HepG2 (cell line): ENCODE data around the gene CLEC2B. TPM values are rescaled to one million over a fixed set of nuclear protein-coding genes. Genes with fewer than 3 reads are reported as not detected.

Experiments used
- ATAC-seq: fragments of 200-7000 bp; cut with Tn5 transposase; 3 replicates; pipeline ENCODE4 v1.9.1; 2020; ENCODE audit warnings: mild to moderate bottlenecking, moderate library complexity
- BruUV-seq: library from RNA; stranded (reverse); fragments of 400-500 nt; replicated peaks from 2 replicates; lab custom pipeline; 2021; lab: Mats Ljungman, UMichigan
- CTCF ChIA-PET: fragments of 300-600 bp; formaldehyde crosslinking; extraction: SDS; loops from one replicate; lab custom pipeline; 2021; ENCODE audit warnings: low total read pairs, inconsistent platforms, low intra/inter-chr PET ratio; lab: Yijun Ruan, JAX
- POLR2A ChIA-PET: fragments of 350-600 bp; sonication (Branson Sonifier 250); formaldehyde crosslinking; loops from one replicate; lab custom pipeline; 2020; ENCODE audit warnings: antibody characterized with exemption, inconsistent platforms; lab: Yijun Ruan, JAX
- DNase-seq: peaks from one replicate; pipeline ENCODE4 v3.0.0-alpha.2; 2015; ENCODE audit warnings: low spot score
- FAIRE-seq: peaks from 3 replicates; lab custom pipeline; 2011; peaks lifted over from hg19 to GRCh38; lab: Jason Lieb, UNC
- H2AFZ ChIP-seq: one replicate; pipeline ENCODE4 v1.6.1; 2011; ENCODE audit warnings: low read length, inconsistent platforms
- H3K27ac ChIP-seq: fragments of 300-600 bp; 3 replicates; pipeline ENCODE4 v1.8.0; 2011; ENCODE audit warnings: mixed run types, mild to moderate bottlenecking, mixed read lengths, low read length, inconsistent platforms; ENCODE audit not compliant: insufficient read depth; ENCODE audit errors: extremely low read length
- H3K27me3 ChIP-seq, 2 experiments: fragments of 200-600 bp in 1 of 2; 2 replicates in 1 of 2; 3 replicates in 1 of 2; pipeline versions ENCODE4 v1.6.0 to v1.8.0; 2011; ENCODE audit warnings: low read length in 2 of 2, mild to moderate bottlenecking in 2 of 2, moderate library complexity in 2 of 2, inconsistent platforms in 1 of 2; ENCODE audit not compliant: insufficient read depth in 2 of 2, control insufficient read depth in 1 of 2
- H3K36me3 ChIP-seq, 2 experiments: fragments of 200-600 bp in 1 of 2; replicated peaks in 1 of 2; 2 replicates in 1 of 2; 3 replicates in 1 of 2; pipeline versions ENCODE4 v1.5.1 to v1.8.0; 2011; ENCODE audit warnings: low read length in 2 of 2, inconsistent platforms in 1 of 2; ENCODE audit not compliant: insufficient read depth in 2 of 2, control insufficient read depth in 1 of 2
- H3K4me1 ChIP-seq: 2 replicates; pipeline ENCODE4 v1.5.1; 2012; ENCODE audit warnings: low read length, inconsistent platforms; ENCODE audit not compliant: insufficient read depth
- H3K4me2 ChIP-seq: 2 replicates; pipeline ENCODE4 v1.6.0; 2011; ENCODE audit warnings: low read depth, low read length, inconsistent platforms
- H3K4me3 ChIP-seq, 3 experiments: fragments of 200-600 bp in 1 of 3; sonication (generic), shearing (Covaris generic) in 1 of 3; replicated peaks in 1 of 3; 2 replicates each; pipeline ENCODE4 v1.5.1; 2011 to 2016; ENCODE audit warnings: low read length in 3 of 3, inconsistent platforms in 2 of 3, low read depth in 2 of 3, mild to moderate bottlenecking in 2 of 3, control low read depth in 1 of 3, mixed read lengths in 1 of 3; ENCODE audit not compliant: insufficient read depth in 1 of 3
- H3K79me2 ChIP-seq: one replicate; pipeline ENCODE4 v1.6.1; 2011; ENCODE audit warnings: low read length, inconsistent platforms; ENCODE audit not compliant: insufficient read depth
- H3K9ac ChIP-seq: 2 replicates; pipeline ENCODE4 v1.6.0; 2011; ENCODE audit warnings: mild to moderate bottlenecking, low read depth, low read length, inconsistent platforms; ENCODE audit not compliant: insufficient read depth
- H3K9me3 ChIP-seq: 2 replicates; pipeline ENCODE4 v1.5.1; 2012; ENCODE audit warnings: mild to moderate bottlenecking, low read length
- H4K20me1 ChIP-seq: 2 replicates; pipeline ENCODE4 v1.6.0; 2011; ENCODE audit warnings: inconsistent platforms, mild to moderate bottlenecking, low read length, moderate library complexity; ENCODE audit not compliant: insufficient read depth
- BCL3 ChIP-seq: sonication (generic); formaldehyde crosslinking; IDR thresholded peaks from 2 replicates; pipeline ENCODE4 v1.5.1; 2020; ENCODE audit warnings: mild to moderate bottlenecking, missing genetic modification reagents, moderate library complexity
- CENPT ChIP-seq: sonication (generic); formaldehyde crosslinking; IDR thresholded peaks from 2 replicates; pipeline ENCODE4 v1.8.0; 2022; ENCODE audit warnings: low read depth, mild to moderate bottlenecking, moderate library complexity, missing genetic modification reagents
- GABPA ChIP-seq, 2 experiments: IDR thresholded peaks; 2 replicates each; pipeline ENCODE4 v1.6.1; 2011 to 2016; ENCODE audit warnings: low read depth in 2 of 2, low read length in 1 of 2, missing biosample characterization in 1 of 2, missing genetic modification characterization in 1 of 2
- KMT2A ChIP-seq: sonication (generic); formaldehyde crosslinking; IDR thresholded peaks from 2 replicates; pipeline ENCODE4 v1.4.0; 2020; ENCODE audit warnings: missing genetic modification reagents
- MAFF ChIP-seq: IDR thresholded peaks from 2 replicates; pipeline ENCODE4 v1.6.1; 2011; ENCODE audit warnings: low read depth, low read length, improper control_type of control experiment
- MAFK ChIP-seq, 2 experiments: IDR thresholded peaks in 1 of 2; conservative IDR thresholded peaks in 1 of 2; 2 replicates each; pipeline ENCODE4 v1.6.1; 2011; ENCODE audit warnings: improper control_type of control experiment in 2 of 2, low read length in 2 of 2
- PHF21A ChIP-seq: sonication (generic); formaldehyde crosslinking; IDR thresholded peaks from 2 replicates; pipeline ENCODE4 v1.5.0; 2020; ENCODE audit warnings: mild to moderate bottlenecking, missing genetic modification reagents
- RFXANK ChIP-seq: IDR thresholded peaks from 2 replicates; pipeline ENCODE4 v1.6.1; 2016
- TAF15 ChIP-seq: fragments of 200-400 bp; formaldehyde crosslinking; IDR thresholded peaks from one replicate; pipeline ENCODE4 v1.6.1; 2018; ENCODE audit warnings: mild to moderate bottlenecking, low read depth, low read length; ENCODE audit not compliant: poor library complexity, severe bottlenecking
- ZNF136 ChIP-seq: sonication (generic); formaldehyde crosslinking; IDR thresholded peaks from 2 replicates; pipeline ENCODE4 v1.8.1; 2022; ENCODE audit warnings: low read depth, mild to moderate bottlenecking, moderate library complexity, missing genetic modification reagents
- ZNF205 ChIP-seq: IDR thresholded peaks from 2 replicates; pipeline ENCODE4 v1.6.1; 2018; ENCODE audit warnings: missing biosample characterization, missing genetic modification reagents
- ZNF232 ChIP-seq: sonication (generic); formaldehyde crosslinking; IDR thresholded peaks from 2 replicates; pipeline ENCODE4 v1.4.0; 2020; ENCODE audit warnings: missing genetic modification reagents, borderline replicate concordance
- ZNF326 ChIP-seq: sonication (generic); formaldehyde crosslinking; IDR thresholded peaks from 2 replicates; pipeline ENCODE4 v1.4.0; 2020; ENCODE audit warnings: missing genetic modification reagents, borderline replicate concordance
- ZNF451 ChIP-seq: sonication (generic); formaldehyde crosslinking; IDR thresholded peaks from 2 replicates; pipeline ENCODE4 v1.5.0; 2020; ENCODE audit warnings: mild to moderate bottlenecking, missing genetic modification reagents
- ZNF550 ChIP-seq: sonication (generic); formaldehyde crosslinking; IDR thresholded peaks from 2 replicates; pipeline ENCODE4 v1.4.0; 2020; ENCODE audit warnings: mild to moderate bottlenecking, missing genetic modification reagents, borderline replicate concordance
- ZNF780A ChIP-seq: sonication (generic); formaldehyde crosslinking; IDR thresholded peaks from 2 replicates; pipeline ENCODE4 v1.8.0; 2022; ENCODE audit warnings: mild to moderate bottlenecking, missing genetic modification reagents, moderate library complexity
- WGBS: methylation state at CpG from one replicate; pipeline ENCODE4 v1.1.6; 2017; ENCODE audit warnings: low lambda C conversion rate; 5-methylcytosine and 5-hydroxymethylcytosine counted together
- in situ Hi-C: cut with HindIII; loops from 2 replicates; pipeline ENCODE4 v1.10.0; 2017; ENCODE audit warnings: low pct_unique_long_range_greater_than_20kb; ENCODE audit not compliant: extremely low pct_ligation_motif_present
- intact Hi-C: fragments of 100-400 bp; cut with micrococcal nuclease; formaldehyde crosslinking; loops from one replicate; pipeline ENCODE4 v1.10.0; 2022; ENCODE audit not compliant: unreplicated experiment
- polyA plus RNA-seq, 8 experiments: library from polyadenylated mRNA; depleted of rRNA in 3 of 8; stranded (reverse) in 7 of 8; unstranded in 1 of 8; fragments of >200 nt; fragmentation: Illumina TruSeq in 4 of 8; extraction: Trizol in 4 of 8; gene quantifications; 2 replicates each; pipeline versions ENCODE4 v1.2.1 to v1.2.3, GENCODE V29; 2011 to 2016; ENCODE audit warnings: low read depth in 4 of 8, missing spikeins in 1 of 8, mixed read lengths in 1 of 8; ENCODE audit not compliant: insufficient read depth in 1 of 8
- total RNA-seq, 5 experiments: library from RNA; depleted of rRNA; stranded (reverse); fragments of >200 nt; fragmentation: Illumina TruSeq; extraction: Trizol; gene quantifications; 2 replicates each; pipeline ENCODE4 v1.2.3, GENCODE V29; 2016; ENCODE audit warnings: low read depth in 1 of 5

CLEC2B gene
- total and polyA plus RNA-seq, 2 of the 13 experiments (the other 11 are each of a cell fraction or from before 2014, with no cell fraction given), result not detected

GRCh38 chr12:9870286-9870866 is 1.2 kb upstream of the CLEC2B start:
- Histone ChIP-seq H4K20me1 (no peaks in the 10 kb centered on the region), H3K9me3 (no peaks in the 10 kb centered on the region), H3K4me2 (no peak overlapping the region), H3K27me3 (no peaks in the 10 kb centered on the region), H3K79me2 (no peaks in the 10 kb centered on the region), H2AFZ (no peak overlapping the region), H3K36me3 (no peaks in the 10 kb centered on the region), H3K9ac (no peak overlapping the region), H3K4me3 (no peak overlapping the region), H3K4me1 (peaks cover 6% of the 10 kb centered on the region; the same call in 1 of the 2 replicates), H3K27ac (no peak overlapping the region)
- no peak for TF ChIP-seq PHF21A (CRISPR knock-in tag)
- TF ChIP-seq ZNF451 (CRISPR knock-in tag), result no peak
- TF ChIP-seq MAFK (conservative IDR thresholded peaks at IDR 0.05 in 1 of 2, IDR thresholded peaks at IDR 0.05 in 1 of 2; ENCODE audit: low read length in 2 of 2), result peak; percentile 42 to 74; a peak in 2 of 4 replicates
- peak; percentile 58 for TF ChIP-seq MAFF
- ChIA-PET POLR2A (no interaction called here), CTCF (no interaction called here)
- DNase-seq (no peak), ATAC-seq (no peak), FAIRE-seq (no peak)
- 17% methylated on average over 2 of the region's 2 CpGs for WGBS
- intact Hi-C loops (no loop called here), in situ Hi-C loops (no loop called here)
- no TSS peak for BruUV-seq

- 49% methylated on average over 4 of the region's 4 CpGs for WGBS
- intact Hi-C loops, result no loop called here
- CTCF ChIA-PET, result no interaction called here
- POLR2A ChIA-PET, result no interaction called here
- ATAC-seq (no peak), DNase-seq (no peak), FAIRE-seq (no peak)
- Histone ChIP-seq H3K9ac (no peak overlapping the region), H3K27me3 (no peaks in the 10 kb centered on the region), H4K20me1 (no peaks in the 10 kb centered on the region), H3K9me3 (no peaks in the 10 kb centered on the region), H3K4me1 (peaks cover 6% of the 10 kb centered on the region; the same call in 1 of the 2 replicates), H2AFZ (no peak overlapping the region), H3K79me2 (no peaks in the 10 kb centered on the region), H3K4me2 (no peak overlapping the region), H3K4me3 (no peak overlapping the region), H3K27ac (no peak overlapping the region), H3K36me3 (no peaks in the 10 kb centered on the region)
- in situ Hi-C loops, result no loop called here
- TF ChIP-seq TAF15 (no peak), BCL3 (CRISPR knock-in tag) (no peak), GABPA (IDR thresholded peaks at IDR 0.05; ENCODE audit: low read depth, low read length) (no peak), GABPA (CRISPR knock-in tag; IDR thresholded peaks at IDR 0.05; ENCODE audit: low read depth) (no peak), ZNF232 (CRISPR knock-in tag) (no peak), ZNF550 (CRISPR knock-in tag) (no peak), ZNF326 (no peak), ZNF136 (CRISPR knock-in tag) (no peak), KMT2A (CRISPR knock-in tag) (no peak), RFXANK (CRISPR knock-in tag) (no peak), ZNF205 (CRISPR knock-in tag) (no peak), CENPT (CRISPR knock-in tag) (no peak), ZNF780A (no peak)
- no TSS peak for BruUV-seq
These were observed 225 bp downstream of the CLEC2B start for GRCh38 chr12:9868951-9869306.
